PFSK-1 (cell line): ENCODE measurements around the gene MKNK1.

Experiments
- REST ChIP-seq, 2 experiments: IDR thresholded peaks; 2 replicates each; pipeline versions ENCODE4 v1.6.1 to v1.8.0; 2011 to 2012; ENCODE audit warnings: low read depth in 2 of 2, low read length in 2 of 2, control low read depth in 1 of 2, inconsistent platforms in 1 of 2, mild to moderate bottlenecking in 1 of 2, moderate library complexity in 1 of 2; ENCODE audit not compliant: insufficient read depth in 1 of 2
- SIN3A ChIP-seq: IDR thresholded peaks from 2 replicates; pipeline ENCODE4 v1.6.1; 2012; ENCODE audit warnings: mild to moderate bottlenecking, low read length, moderate library complexity, borderline replicate concordance; ENCODE audit not compliant: insufficient read depth
- TAF1 ChIP-seq: IDR thresholded peaks from 2 replicates; pipeline ENCODE4 v1.6.1; 2012; ENCODE audit warnings: low read length, control low read depth, borderline replicate concordance; ENCODE audit not compliant: insufficient read depth

GRCh38 chr1:46649764-46650163 lies 45.7 kb upstream of the MKNK1 start:
- TF ChIP-seq REST (IDR thresholded peaks at IDR 0.05; ENCODE audit: insufficient read depth in 1 of 2, low read depth in 2 of 2, low read length in 2 of 2) (no peak), SIN3A (no peak), TAF1 (no peak)
